ENCODE results near the gene DNAJC16. TPM values are rescaled to one million over a fixed set of nuclear protein-coding genes. Genes with fewer than 3 reads are reported as not detected.
"Not testable (repeated sequence)": the region's sequence is repeated elsewhere in the genome, so short reads cannot be mapped to it uniquely, and the experiment has no call there.

Gene DNAJC16
- total RNA-seq, 1 donor from 2014 or later: 13.1 TPM

DNA sequence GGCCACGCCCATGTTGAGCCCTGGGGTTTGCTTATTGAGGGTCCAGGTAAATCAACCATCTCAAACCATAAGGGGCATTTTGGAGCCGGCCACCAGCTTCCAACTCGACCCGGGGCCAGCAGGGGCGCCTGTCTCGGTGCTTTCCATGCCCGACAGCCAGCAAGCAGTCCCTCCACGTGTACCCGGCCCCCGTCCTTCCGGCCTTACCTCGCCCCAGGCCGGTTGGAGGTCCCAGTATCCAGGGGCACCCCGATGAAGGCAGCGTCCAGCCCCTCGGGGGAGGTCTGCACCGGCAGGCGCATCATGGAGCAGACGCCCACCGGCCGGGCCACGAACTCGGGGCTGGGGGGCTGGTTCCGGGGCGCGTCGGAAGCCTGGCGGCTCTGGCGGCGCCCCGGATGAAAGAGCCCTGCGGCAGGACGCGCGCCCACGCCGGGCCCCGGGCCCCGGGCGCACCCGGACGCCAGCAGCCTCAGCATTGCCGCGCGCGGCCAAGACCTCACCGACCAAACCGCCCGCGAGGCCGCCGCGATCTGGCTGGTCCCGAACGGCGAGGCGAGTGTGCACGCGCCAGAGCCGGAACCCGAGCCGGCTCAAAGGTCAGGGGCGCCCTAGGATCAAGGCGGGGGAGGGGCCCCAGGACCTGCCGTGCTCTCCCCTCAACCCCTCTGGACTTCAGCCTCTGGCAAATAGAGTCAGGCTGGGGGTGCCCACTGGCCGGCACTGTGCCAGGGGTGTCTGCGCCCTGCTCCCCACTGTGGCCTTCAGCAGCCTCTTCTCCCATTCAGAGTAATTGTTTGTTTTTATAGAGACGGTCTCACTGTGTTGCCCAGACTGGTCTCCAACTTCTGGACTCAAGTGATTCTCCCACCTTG, 58.1 kb downstream of the DNAJC16 start, which contains the start of gene AGMAT:
Gene AGMAT, minus strand, starts transcription at position 563 of the 875 bp plus-strand sequence. Its CDS starts 84 bp downstream, at position 479.
- DNase-seq: no peak

DNA sequence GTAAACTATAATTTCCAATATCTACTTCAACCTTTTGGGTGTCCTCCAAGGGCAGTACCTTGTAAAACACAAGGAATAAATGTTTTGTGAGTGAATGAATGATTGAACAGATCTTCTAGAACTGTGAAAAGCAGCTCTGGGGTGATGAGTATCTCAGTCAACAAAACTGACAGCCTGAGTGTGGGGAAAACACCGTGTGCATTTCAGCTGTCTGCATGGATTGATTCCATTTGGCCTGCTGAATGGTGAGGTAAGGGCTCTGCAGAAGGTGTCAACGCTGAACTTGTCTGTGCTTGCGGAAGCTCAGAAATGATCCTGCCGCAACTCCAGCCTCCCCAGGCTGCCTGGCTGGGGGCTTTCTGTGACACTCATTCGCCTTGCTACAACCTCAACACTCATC, 65.6 kb downstream of the DNAJC16 start:
- no peak for DNase-seq

DNA sequence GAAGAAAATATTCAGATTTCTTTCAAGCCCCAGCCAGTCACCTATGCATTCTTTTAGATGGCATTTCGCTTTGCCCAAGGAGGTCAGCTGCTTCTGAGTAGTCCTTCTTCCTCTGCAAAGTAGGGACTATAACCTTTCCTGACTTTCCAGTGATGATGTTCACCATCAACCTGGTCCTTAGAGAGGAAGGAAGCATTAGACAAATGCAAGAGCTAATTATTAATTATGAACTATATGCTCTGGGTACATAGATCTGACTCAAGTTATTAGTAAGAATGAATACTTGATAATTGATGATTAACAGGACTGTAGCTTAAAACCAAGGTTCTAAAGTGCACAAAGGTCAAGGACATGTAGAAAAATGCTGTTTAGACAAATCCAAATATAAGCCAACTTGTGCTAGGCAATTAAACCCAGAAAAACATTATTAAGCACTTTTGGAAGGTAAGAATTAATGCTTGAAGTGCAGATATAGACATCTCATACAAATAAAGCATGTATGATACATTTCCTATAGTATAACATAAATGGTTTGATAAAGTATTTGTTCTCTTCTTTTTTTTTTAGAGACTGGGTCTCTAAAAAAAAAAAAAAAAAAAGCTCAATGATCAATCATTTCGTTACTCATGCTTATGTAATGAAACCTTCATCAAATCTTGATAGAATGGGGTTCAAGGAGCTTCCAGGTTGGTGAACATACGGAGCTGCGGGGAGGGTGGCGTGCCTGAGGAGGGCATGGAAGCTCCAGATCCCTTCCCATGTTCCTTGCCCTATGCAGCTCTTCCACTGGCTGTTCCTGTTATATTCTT, 69.4 kb downstream of the DNAJC16 start:
- DNase-seq: no peak

- DNase-seq: no peak
These were observed 71.8 kb downstream of the DNAJC16 start for GRCh38 chr1:15598436-15598835.

DNA sequence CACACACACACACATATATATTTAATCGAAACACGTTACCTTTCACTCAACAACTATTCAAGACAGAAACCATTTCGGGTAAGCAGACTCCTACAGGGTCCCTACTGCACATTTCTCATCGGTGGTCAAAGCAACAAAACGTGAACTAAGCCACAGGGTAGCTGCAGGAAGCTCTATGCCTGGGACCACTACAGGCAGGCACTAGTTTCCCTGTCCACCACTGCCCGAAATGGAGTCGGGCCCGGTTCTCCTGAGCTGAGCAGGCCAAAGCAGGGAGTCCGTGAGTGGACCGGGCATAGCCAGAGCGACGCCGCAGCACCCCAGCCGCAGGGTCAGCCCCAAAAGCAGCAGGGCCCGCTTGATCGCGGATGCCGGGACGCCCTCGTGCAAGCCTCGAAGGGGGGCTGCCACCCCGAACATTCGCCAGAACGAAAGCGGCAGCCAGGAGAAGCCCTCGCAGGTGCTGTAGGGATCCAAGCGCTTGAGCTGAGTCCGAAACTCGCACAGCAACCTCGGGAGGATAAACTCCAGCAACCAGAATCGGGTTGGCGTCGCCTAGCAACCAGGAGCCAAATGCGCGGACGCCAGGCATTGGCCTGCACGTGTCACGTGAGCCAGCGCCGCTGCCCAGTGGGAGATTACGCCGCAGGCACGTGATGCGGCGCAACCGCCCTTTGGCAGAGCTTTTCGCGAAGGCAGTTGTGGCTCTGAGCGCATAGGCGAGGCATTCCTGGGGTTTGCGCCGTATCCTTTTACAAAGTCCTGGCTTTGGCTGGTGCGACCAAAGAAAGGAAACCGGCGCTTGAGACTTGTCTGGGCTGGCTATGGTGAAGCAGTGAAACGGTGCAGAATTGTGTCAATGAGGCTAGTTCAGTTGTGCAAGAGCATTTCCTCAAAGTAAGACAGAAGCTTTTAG, 76.7 kb downstream of the DNAJC16 start:
- peak; percentile 94 for DNase-seq

DNA sequence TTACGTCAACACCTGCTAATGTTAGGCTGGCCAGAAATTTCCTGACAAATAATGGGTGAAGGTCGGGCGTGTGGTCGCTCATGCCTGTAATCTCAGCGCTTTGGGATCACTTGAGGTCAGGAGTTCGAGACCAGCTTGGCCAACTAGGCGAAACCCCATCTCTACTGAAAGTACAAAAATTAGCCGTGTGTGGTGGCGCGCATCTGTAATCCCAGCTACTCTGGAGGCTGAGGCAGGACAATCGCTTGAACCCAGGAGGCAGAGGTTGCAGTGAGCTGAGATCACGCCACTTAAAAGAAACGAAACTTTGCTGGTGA, 77.3 kb downstream of the DNAJC16 start:
- DNase-seq: not testable (repeated sequence)

DNA sequence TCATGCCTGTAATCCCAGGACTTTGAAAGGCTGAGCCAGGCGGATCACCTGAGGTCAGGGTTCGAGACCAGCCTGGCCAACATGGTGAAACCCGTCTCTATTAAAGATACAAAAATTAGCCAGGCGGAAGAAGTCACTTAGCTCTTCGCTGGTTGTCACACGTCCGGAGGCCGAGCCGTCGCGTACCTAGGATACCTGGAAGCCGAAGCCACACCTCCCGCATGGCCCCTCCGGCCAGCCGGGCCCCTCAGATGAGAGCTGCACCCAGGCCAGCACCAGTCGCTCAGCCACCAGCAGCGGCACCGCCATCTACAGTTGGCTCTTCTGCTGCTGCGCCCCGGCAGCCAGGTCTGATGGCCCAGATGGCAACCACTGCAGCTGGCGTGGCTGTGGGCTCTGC, 77.8 kb downstream of the DNAJC16 start:
- DNase-seq: not testable (repeated sequence)

DNA sequence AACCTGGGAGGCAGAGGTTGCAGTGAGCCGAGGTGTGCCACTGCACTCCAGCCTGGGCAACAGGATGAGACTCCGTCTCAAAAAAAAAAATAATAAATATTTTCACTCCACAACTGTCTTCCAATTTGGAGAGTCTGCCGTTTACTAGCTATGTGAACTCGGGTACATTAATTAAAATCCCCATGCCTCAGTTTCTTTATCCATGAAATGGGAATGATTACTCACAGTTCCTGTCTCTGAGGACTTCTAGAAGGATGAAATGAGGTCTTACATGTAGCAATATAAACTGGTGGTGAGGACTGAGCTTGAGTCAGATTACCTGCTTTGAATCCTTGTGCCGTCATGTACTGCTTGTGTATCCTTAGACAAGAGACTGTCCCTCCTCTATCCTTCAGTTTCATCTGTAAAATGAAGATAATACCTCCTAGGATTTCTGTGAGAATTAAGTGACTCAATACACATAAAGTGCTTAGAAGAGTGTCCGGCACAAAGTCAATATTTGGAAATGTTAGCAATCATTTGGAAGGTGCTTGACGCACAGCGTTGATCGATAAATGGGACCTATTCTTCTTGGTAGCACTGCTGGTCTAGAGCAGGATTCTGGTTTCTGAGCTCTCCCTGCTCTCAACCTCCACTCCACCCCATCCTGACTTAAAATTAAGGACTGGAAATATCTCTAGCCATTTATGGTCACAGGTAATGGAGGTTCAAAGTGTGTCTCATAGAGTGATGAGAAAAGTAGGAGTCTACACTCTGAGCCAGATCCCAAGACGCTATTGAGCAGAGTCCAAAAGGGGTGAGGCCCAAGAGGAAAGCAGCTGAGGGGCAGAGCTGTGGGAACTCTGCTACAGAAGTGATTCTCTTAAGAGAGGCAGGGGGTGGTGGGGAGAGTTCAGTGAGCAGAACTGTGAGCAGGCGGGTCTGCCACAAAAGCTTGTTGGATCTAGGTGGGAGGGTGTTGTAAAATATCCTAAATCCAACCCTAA, 79.0 kb downstream of the DNAJC16 start:
- no peak for DNase-seq

- DNase-seq: no peak
These were observed 83.0 kb downstream of the DNAJC16 start for GRCh38 chr1:15609631-15610030.

DNA sequence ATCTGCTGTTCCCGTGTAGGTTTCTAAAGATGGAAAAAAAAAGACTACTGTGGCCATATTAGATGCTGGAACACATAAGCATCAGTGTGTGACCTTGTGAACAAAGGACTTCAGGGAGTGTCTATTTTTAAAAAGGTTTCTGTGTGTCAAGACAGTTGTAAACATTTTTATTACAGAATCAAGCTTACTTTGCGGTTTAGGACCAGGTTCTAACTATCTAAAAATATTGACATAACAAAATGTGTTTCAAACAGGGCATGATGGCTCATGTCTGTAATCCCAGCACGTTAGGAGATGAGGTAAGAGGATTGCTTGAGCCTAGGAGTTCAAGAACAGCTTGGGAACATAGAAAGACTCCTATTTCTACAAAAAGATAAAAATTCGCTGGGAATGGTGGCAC, 83.5 kb downstream of the DNAJC16 start:
- DNase-seq: no peak

GRCh38 chr1:15616373-15617172, 89.9 kb downstream of the DNAJC16 start:
- DNase-seq: no peak

DNA sequence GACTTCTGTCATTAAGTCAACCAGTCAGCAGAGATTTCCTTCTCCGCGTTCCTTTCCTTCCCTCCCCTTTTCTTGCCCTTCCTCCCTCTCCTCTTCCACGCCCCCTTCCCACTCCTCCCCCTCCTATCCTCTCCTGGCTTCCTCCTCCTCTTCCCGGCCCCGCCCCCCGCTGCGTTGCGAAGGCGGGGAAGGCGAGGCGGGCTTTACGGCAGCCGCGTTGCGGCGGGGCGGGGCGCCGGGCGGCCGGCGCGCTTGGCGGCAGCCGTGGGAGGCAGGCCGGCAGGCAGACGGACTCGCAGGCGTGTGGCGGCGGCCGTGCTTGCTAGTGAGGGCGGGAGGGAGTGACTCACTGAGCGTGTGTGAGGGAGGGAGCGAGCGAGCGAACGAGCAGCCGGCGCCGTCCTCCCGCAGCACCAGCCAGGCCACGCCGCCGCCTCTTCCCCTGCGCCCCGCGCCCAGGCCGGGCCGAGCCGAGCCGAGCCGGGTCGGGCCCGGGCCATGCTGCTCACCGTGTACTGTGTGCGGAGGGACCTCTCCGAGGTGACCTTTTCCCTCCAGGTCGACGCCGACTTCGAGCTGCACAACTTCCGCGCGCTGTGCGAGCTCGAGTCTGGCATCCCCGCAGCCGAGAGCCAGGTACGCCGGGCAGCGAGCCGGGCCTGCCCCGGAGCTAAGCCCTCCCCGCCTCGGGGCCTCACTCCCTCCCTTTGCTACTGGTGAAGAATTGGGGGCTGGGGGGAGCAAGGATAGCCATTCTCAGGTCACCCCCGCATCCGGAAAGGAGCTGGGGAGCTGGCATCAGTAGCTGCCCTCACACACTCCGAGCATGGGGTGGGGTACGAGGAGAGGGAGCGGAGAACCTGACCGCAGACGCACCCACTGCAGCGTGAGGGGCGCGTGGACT, 90.8 kb downstream of the DNAJC16 start, which contains the start of gene DDI2:
Gene DDI2, plus strand, starts transcription at position 286 of the 904 bp plus-strand sequence. Its CDS starts 213 bp downstream, at position 499.
- DNase-seq: peak; percentile 95

GRCh38 chr1:15618077-15618654, 91.5 kb downstream of the DNAJC16 start:
- DNase-seq: no peak

- DNase-seq: no peak
These were observed 92.2 kb downstream of the DNAJC16 start for GRCh38 chr1:15618655-15619525.

GRCh38 chr1:15620155-15620545, 93.5 kb downstream of the DNAJC16 start:
- no peak for DNase-seq

DNA sequence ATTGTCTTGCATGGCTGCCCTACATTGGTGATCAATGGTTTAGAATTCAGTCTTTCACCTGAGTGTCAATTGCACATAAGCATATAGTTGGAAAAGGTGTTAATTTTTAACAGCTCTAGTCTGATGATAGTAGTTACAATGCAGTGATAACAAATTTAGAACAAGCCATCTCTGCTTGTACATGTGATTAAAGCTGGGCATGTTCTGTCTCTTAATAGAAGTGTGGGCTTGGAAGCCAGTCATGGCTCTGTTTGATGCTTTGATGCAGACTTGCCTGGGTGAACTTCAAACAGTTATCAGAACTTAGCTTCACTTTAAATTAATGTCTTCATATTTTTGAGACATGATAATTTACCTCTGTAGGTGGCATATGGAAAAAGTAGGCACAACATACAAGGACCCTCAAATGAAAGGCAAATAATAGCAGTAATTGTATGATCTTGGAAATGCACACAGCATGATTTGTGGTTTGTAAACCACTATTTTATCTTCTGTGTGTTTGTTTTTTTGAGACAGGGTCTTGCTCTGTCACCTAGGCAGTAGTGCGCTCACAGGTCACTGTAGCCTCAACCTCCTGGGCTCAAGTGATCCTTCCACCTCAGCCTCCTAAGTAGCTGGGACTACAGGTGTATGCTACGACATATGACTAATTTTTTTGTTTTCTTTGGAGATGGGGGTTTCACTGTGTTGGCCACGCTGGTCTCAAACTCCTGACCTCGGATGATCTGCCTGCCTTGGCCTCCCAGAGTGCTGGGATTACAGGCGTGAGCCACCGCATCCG, 94.4 kb downstream of the DNAJC16 start:
- no peak for DNase-seq

DNA sequence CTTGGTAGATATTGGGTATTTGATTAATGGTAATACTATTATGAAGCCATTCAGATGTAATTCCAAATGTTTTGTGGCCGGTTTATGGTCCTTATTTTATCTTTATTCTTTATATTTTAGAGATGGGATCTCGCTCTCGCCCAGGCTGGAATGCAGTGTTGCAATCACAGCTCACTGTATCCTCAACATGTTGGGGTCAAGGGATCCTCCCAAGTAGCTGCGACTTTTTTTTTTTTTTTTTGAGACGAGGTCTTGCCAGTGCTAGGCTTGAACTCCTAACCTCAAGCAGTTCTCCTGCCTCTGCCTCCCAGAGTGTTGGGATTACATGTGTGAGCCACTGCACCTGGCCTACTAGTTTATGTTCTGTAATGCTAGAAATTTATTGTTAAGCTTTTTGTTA, 95.3 kb downstream of the DNAJC16 start:
- no peak for DNase-seq
